ENCODE measurements around the gene CHN2. TPM values are rescaled to one million over a fixed set of nuclear protein-coding genes. Genes with fewer than 3 reads are reported as not detected.

Gene CHN2
- total RNA-seq, 2 experiments from 2014 or later = 2.1 to 3.5 TPM

GRCh38 chr7:29199776-29200175 lies 5.2 kb downstream of the CHN2 start:
- Histone ChIP-seq H3K27me3 (ENCODE audit: control insufficient read depth in 1 of 2, insufficient read depth in 2 of 2, low read length in 2 of 2) (peaks cover 6 to 16% of the 10 kb centered on the region in 2 experiments), H3K4me3 (ENCODE audit: low read length) (no peak overlapping the region), H3K4me1 (ENCODE audit: insufficient read depth, low read length) (no peaks in the 10 kb centered on the region), H3K27ac (ENCODE audit: low read depth in 1 of 2, low read length in 2 of 2) (no peak overlapping the region), H3K36me3 (ENCODE audit: insufficient read depth, low read length) (no peaks in the 10 kb centered on the region), H3K9me3 (ENCODE audit: control insufficient read depth in 1 of 2, insufficient read depth in 1 of 2, low read length in 2 of 2) (no peaks in the 10 kb centered on the region)
- Mint-ChIP-seq H3K9me3 (no peaks in the 10 kb centered on the region), H3K4me1 (ENCODE audit: low read depth) (peaks cover 17% of the 10 kb centered on the region), H3K27ac (no peak overlapping the region), H3K27me3 (peaks cover 49% of the 10 kb centered on the region), H3K4me3 (no peak overlapping the region), H3K36me3 (ENCODE audit: low read depth) (no peaks in the 10 kb centered on the region)
- ATAC-seq (ENCODE audit: poor library complexity) = no peak
- DNase-seq = no peak
- intact Hi-C loops (cut with DNase I, micrococcal nuclease) = no loop called here
- TF ChIP-seq CTCF (IDR thresholded peaks at IDR 0.05) = no peak
- POLR2A ChIA-PET = no interaction called here
- CTCF ChIA-PET = no interaction called here

- no peak overlapping the region for H3K4me3 Mint-ChIP-seq
- TF ChIP-seq CTCF (IDR thresholded peaks at IDR 0.05) = no peak
- no peaks in the 10 kb centered on the region for H3K36me3 ChIP-seq (ENCODE audit: insufficient read depth, low read length)
- ChIA-PET CTCF (no interaction called here), POLR2A (no interaction called here)
- ATAC-seq (ENCODE audit: poor library complexity) (no peak), DNase-seq (peak in 3 of 14 experiments; percentile 16 to 55 (median 42))
- no peaks in the 10 kb centered on the region for H3K9me3 Mint-ChIP-seq
- H3K27ac ChIP-seq (ENCODE audit: low read depth in 1 of 2, low read length in 2 of 2) = no peak overlapping the region
- H3K36me3 Mint-ChIP-seq (ENCODE audit: low read depth) = no peaks in the 10 kb centered on the region
- no peaks in the 10 kb centered on the region for H3K4me1 ChIP-seq (ENCODE audit: insufficient read depth, low read length)
- H3K27me3 ChIP-seq (ENCODE audit: control insufficient read depth in 1 of 2, insufficient read depth in 2 of 2, low read length in 2 of 2) = peaks cover 0 to 4% of the 10 kb centered on the region in 2 experiments
- no peak overlapping the region for H3K27ac Mint-ChIP-seq
- peaks cover 24% of the 10 kb centered on the region for H3K27me3 Mint-ChIP-seq
- no peak overlapping the region for H3K4me3 ChIP-seq (ENCODE audit: low read length)
- H3K4me1 Mint-ChIP-seq (ENCODE audit: low read depth) = peaks cover 5% of the 10 kb centered on the region
- intact Hi-C loops (cut with DNase I, micrococcal nuclease) = no loop called here
- H3K9me3 ChIP-seq (ENCODE audit: control insufficient read depth in 1 of 2, insufficient read depth in 1 of 2, low read length in 2 of 2) = no peaks in the 10 kb centered on the region
These were observed 8.1 kb downstream of the CHN2 start for GRCh38 chr7:29202651-29203069.

- POLR2A ChIA-PET = no interaction called here
- no peak overlapping the region for H3K4me3 ChIP-seq (ENCODE audit: low read length)
- Mint-ChIP-seq H3K27me3 (peaks cover 14% of the 10 kb centered on the region), H3K4me3 (no peak overlapping the region), H3K36me3 (ENCODE audit: low read depth) (no peaks in the 10 kb centered on the region), H3K27ac (no peak overlapping the region), H3K9me3 (no peaks in the 10 kb centered on the region), H3K4me1 (ENCODE audit: low read depth) (peaks cover 13% of the 10 kb centered on the region)
- intact Hi-C loops (cut with DNase I, micrococcal nuclease) = no loop called here
- ATAC-seq (ENCODE audit: poor library complexity) (no peak), DNase-seq (no peak)
- no peaks in the 10 kb centered on the region for H3K9me3 ChIP-seq (ENCODE audit: control insufficient read depth in 1 of 2, insufficient read depth in 1 of 2, low read length in 2 of 2)
- H3K27me3 ChIP-seq (ENCODE audit: control insufficient read depth in 1 of 2, insufficient read depth in 2 of 2, low read length in 2 of 2) = no peaks in the 10 kb centered on the region
- peaks cover 2% of the 10 kb centered on the region for H3K4me1 ChIP-seq (ENCODE audit: insufficient read depth, low read length)
- no peak overlapping the region for H3K27ac ChIP-seq (ENCODE audit: low read depth in 1 of 2, low read length in 2 of 2)
- no peaks in the 10 kb centered on the region for H3K36me3 ChIP-seq (ENCODE audit: insufficient read depth, low read length)
- CTCF ChIA-PET = no interaction called here
- TF ChIP-seq CTCF (IDR thresholded peaks at IDR 0.05) = no peak
These were observed 10.1 kb downstream of the CHN2 start for GRCh38 chr7:29204491-29205272.

Data from CD4-positive, alpha-beta T cell (primary cell).